Ammon's horn (tissue), 1 donor: ENCODE results near the gene XPO6.

ENCODE experiments used
- DNase-seq: peaks from one replicate; pipeline ENCODE4 v3.0.0-alpha.2; 2016; ENCODE audit warnings: low spot score

XPO6 gene

GRCh38 chr16:28182801-28183200, 29.0 kb downstream of the XPO6 start:
- no peak for DNase-seq

GRCh38 chr16:28182183-28182582, 29.6 kb downstream of the XPO6 start:
- DNase-seq, result no peak

DNA sequence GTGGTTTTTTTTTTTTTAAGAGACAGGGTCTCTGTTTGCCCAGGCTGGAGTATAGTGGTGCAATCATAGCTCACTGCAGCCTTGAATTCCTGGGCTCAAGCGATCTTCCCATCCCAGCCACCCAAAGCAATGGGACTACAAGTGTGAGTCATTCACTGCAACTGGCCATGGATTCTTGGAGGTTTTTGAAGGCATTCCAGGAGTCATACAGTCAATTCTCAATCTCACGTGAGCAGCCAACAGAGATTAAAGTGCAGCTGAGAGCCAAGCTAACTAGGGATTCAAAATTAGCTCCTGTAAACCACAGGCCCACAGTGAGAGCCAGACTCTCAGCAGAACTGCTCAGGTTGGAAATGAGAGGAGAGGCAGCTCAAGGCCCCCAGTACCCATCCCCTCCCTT, 30.2 kb downstream of the XPO6 start:
- DNase-seq, result no peak

- no peak for DNase-seq
These were observed 30.9 kb downstream of the XPO6 start for GRCh38 chr16:28180655-28181460.

GRCh38 chr16:28179354-28179753, 32.4 kb downstream of the XPO6 start:
- no peak for DNase-seq

- no peak for DNase-seq
These were observed 36.0 kb downstream of the XPO6 start for GRCh38 chr16:28175715-28176114.

GRCh38 chr16:28172336-28172735, 39.4 kb downstream of the XPO6 start:
- no peak for DNase-seq

DNA sequence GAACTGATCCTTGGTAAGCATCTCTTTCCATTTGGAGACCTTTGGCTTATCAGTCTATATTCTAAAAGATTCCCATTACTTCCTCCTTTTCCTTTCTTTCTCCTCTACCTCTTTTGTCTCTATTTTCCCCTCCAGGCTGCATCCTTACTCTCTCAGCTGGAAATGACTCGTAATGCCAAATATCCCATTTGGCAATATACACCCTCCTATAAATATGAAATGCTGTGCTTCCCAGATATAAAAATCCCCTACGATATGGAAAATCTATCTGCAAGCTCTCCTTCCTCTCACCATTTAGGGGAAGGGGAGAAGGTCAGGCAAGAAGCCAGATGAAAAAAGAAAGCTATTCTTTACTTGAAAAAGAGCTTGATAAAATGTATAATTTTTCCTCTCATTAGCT, 39.9 kb downstream of the XPO6 start:
- DNase-seq, result no peak

- no peak for DNase-seq
These were observed 42.7 kb downstream of the XPO6 start for GRCh38 chr16:28168991-28169554.

DNA sequence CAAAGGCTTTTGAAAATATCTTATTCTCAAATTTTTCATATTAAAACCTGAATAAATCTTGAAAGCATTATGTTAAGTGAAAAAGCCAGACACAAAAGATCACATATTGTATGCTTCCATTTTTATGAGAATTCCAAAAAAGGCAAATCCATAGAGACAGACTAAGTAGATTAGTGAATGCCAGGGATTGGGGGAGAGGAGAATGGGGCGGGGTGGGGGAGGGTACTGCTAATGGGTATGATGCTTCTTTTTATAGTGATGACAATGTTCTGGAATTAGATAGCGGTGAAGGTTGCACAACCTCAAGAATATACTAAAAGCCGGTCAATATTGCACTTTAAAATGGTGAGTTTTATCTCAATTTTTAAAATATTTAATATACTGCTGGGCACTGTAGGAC, 44.0 kb downstream of the XPO6 start:
- DNase-seq, result no peak

DNA sequence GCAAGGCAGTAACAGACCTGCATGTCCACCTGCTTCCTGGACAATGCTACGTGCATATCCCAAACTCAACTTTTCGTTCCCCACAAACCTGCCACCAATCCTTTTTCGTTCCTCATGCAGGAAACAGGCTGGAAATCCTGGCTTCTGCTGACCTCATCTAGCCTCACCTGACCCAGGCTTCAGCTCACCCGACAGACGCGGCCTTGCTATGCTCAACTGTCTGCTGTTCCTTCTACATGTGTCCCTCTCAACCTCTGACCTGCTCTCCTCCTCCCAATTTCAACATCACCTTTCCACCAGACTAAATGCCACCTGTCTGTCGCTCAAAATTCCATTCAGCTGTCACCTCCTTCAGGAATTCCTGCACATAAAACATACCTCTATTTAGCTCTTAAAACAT, 44.5 kb downstream of the XPO6 start:
- no peak for DNase-seq

GRCh38 chr16:28166394-28167208, 45.2 kb downstream of the XPO6 start:
- DNase-seq, result no peak

- DNase-seq, result no peak
These were observed 46.2 kb downstream of the XPO6 start for GRCh38 chr16:28165598-28165997.

GRCh38 chr16:28164140-28164539, 47.6 kb downstream of the XPO6 start:
- no peak for DNase-seq

DNA sequence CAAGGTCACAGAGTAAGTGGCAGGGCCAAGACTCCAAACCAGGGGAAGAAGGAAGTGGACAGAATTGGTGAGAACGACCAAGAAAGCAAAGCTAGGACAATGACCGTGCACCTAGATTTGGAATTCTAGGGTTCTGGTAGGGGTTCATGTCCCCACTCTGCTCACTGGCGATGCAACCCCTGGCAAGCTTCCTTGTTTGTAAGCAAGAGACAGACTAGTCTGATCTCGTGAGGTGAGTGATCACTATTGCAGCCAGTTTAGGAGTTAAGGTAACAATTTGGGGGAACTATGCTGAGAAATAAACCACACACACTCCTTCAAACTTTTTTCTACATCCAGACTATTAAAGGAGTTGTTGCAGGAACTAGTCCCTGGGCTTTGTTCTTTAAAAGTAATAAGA, 48.1 kb downstream of the XPO6 start:
- no peak for DNase-seq

DNA sequence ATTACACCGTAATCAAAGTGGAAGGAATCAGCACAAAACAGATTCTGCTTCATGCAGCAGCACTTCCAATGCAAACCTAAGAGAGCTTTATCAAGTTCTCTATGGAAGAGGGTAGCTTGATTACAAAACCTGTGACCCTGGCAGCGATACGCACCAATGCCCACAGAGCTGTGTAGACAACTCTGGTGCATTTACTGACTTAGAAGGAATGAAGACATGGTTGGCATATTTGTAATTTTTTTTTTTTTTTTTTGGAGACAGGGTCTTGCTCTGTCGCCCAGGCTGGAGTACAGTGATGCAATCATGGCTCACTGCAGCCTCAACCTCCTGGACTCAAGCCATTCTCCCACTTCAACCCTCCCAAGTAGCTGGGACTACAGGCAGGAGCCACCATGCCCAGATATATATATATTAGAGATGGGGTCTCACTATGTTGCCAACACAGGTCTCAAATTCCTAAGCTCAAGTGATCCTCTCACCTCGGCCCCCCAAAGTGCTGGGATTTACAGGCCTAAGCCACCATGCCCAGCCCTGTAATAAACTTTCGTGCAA, 49.4 kb downstream of the XPO6 start:
- DNase-seq, result no peak

DNA sequence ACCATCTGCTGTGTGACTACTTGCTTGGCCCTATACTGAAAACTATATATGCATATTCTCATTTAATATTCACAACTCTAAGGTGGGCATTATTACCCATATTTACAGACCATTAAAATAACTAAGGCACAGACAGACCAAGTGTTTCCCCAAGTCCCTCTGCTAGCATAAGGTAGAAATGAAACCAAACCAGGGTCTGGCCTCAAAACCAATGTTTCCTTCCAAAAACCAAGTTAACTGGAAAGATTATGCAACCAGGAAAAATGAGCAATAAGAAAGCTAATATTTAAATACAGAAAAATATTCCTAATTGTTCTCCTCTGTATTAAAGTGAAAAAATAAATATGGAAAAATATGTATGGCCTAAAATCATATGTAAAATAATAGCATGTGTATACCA, 50.1 kb downstream of the XPO6 start:
- no peak for DNase-seq

DNA sequence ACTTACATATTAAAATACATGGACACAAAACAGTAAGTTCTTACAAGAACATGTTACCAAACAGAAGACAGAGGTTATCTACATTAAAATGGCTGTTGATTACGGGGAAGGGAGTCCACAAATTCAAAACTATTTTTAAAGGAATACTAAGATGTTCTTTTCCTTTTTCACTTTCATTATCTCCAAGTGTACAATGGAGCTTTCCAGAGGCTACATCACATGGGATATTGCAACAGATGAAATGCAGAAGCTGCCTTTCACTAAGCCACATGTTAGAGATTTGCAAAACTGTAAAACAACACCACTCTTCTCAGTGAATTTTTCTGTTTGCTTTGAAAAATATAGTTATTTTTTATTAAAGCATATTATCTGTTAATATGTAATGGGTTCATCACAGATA, 53.6 kb downstream of the XPO6 start:
- no peak for DNase-seq

DNA sequence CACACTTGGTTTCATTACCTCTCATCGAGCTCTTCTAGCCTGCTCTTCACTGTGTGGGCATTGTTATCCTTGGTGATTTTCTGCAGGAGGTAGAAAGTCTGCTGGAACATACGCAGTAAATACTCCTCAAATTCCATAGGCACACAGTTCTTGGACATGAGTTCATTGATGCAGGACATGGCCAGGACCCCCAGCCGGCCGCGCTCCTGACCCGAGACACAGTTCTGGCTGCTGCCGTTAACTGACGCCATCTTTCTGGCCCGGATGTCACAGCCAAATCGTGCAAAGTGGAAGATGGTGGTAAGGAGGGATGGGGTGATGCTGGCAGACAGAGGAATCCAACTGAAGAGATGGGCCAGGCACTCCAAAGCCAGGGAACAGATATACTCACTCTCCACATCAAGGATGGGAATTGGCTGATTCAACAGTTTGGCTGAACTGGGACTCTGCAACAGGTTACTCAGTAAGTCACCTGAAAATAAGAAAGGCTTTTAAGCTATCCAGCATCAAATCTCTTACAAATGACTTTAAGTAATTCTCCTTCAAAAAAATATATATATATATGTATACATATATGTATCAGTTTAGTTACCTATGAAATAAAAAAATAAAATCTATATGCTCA, 55.6 kb downstream of the XPO6 start:
- no peak for DNase-seq

DNA sequence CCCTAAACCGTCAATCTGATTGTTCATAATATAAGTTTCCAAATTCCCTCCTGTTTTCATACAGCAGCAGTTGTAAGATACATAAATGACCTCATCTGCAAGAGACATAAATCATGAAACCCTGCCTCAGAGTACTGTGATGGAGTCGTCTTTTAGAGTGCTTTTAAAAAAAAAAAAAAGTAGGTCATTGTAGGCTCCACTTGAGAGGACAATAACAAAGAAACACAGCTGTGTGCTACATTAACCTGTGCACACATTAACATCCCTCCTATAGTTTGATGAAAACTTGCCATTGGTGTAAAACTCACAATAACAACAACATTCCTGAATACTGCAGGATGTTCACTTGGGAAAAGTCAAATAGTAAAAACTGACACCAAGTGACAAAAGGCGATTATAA, 56.5 kb downstream of the XPO6 start:
- DNase-seq, result no peak

- no peak for DNase-seq
These were observed 60.6 kb downstream of the XPO6 start for GRCh38 chr16:28151180-28151579.
